Heart left ventricle (tissue), 13 donors: ENCODE measurements around the gene MB.

Experiments
- CTCF ChIP-seq, 12 donors: fragments of 200-600 bp; sonication (generic) in 4 of 12; IDR thresholded peaks; one replicate each; pipeline versions ENCODE4 v1.5.0 to v1.8.0; 2018 to 2022; ENCODE audit warnings: antibody characterized with exemption in 12 of 12, mild to moderate bottlenecking in 5 of 12
- POLR2A ChIP-seq, 2 donors: fragments of 450-650 bp; IDR thresholded peaks; one replicate each; pipeline ENCODE4 v1.6.1; 2017; ENCODE audit warnings: antibody characterized with exemption in 2 of 2, mild to moderate bottlenecking in 2 of 2, moderate library complexity in 2 of 2
- donor health status: ischemic (EF 13 %, LVEDD 7.1; RV severe dilation, severe dysfunction).
- donor health status: DM: no; HTN: yes; CAD: no.
- donor health status: DM: no; HTN: no; CAD: no.
- donor health status: ischemic (EF 25% LVEDD 6.9; RV normal size, moderate dysfunction).
- donor health status: ischemic (EF 25% LVEDD 5.7; RV mildly dilated, moderate dysfunction).
- donor health status: ischemic (EF 35%, LVEDD 5.7; RV mildly dilated, moderate dysfunction).
- donor health status: nonischemic (EF 11% LVEDD 7.7; RV severe dilation, severe dysfunction).
- donor health status: DM: yes; HTN: yes; CAD: no.
- donor health status: PGD.
- donor health status: ischemic (EF 29% LVEDD 5.4; RV normal size, mild dysfunction).
- donor health status: nonischemic (EF 23%, LVEDD 6.1; RV moderate dilation, normal function).

DNA sequence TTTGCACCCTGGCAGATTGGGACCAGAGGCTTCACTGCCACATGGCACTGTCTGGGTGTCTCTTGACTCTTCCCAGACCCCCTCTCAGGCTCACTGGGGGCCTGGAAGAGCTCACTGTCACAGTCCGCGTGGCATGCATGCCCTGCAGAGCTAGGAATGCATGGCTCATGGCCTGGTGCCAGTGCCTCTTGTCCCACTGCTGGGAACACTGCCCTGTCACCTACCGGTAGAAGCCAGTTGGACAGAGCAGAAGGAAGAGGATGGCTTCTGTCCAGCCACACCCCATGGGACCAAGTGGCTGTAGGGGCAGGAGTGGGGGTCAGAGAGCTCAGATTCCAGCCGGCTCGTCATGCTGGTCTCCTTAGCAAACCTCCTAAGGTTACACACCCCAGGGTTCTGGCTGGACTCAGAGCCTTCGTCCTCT lies 29.7 kb downstream of the MB start:
- no peak for TF ChIP-seq CTCF (IDR thresholded peaks at IDR 0.05)
- no peak for TF ChIP-seq POLR2A (IDR thresholded peaks at IDR 0.05)
